HG03039 (cell line): ENCODE results near the gene TNS1.

Experiments
- ATAC-seq: cut with Tn5 transposase; IDR thresholded peaks from one replicate; pipeline ENCODE4 v1.9.1; 2021; ENCODE audit warnings: mild to moderate bottlenecking, moderate library complexity; ENCODE audit not compliant: unreplicated experiment

TNS1 gene

DNA sequence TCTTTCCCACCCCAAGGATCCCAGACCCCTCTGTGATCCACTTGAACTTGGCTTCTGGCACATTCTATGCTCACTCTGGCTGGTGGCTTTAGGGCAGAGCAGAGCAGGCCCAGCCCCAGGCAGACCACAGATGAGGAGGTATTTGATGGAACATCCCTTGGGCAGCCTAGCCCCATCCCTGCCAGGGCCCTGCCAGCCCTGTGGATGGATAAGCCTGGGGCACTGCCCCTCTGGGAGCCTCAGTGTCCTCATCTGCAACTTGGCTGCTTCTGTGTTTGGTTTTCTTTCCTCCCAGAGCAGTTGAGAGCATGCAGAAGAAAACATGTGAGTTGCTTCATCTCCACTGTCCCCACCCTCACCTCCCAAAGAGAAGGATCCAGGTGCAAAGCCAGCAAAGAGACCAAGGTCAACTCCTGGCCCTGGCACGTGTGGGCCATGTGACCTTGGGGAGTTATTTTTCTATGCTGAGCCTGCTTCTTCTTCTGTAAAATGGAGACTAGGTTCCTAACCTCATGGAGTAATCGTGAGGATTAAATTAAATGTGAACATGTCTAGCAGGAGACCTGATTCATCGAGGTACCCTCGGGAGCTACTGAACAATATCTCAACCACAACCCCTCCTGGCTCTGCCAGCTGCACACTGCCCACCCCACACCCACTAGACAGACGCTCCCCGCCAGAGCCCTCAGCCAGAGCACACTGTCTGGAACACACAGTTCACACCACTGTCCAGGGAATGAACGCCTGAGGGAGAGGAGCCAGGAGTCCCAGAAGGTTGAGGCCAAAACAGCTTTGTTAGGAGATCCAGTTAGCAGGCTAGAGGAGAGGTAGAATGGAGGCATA is 14.6 kb upstream of the TNS1 start:
- no peak for ATAC-seq

GRCh38 chr2:218016810-218017209 is 14.0 kb upstream of the TNS1 start:
- no peak for ATAC-seq

GRCh38 chr2:218015586-218016521 is 13.1 kb upstream of the TNS1 start:
- no peak for ATAC-seq

- no peak for ATAC-seq
Observed at GRCh38 chr2:218014706-218015585, 12.2 kb upstream of the TNS1 start.

GRCh38 chr2:218013289-218013688 is 10.5 kb upstream of the TNS1 start:
- no peak for ATAC-seq

DNA sequence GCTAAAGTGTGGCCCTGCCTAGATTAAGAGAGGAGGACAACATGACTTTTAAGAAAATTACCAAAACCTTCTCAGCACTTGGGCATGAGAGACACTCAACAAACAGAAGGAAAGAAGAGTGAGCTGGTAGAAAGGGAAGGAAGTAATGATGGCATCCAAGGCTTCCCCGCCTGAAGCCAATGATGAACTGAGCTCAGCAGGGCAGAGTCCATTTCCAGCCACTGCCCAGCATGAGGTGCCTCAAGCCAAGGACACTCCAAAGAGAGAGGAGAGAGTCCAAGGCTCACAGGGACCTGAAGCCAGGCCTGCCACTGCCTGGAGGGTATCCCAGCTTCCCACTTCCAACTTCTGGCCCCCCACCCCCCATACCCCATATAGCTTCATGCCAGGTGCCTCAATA is 9.5 kb upstream of the TNS1 start:
- no peak for ATAC-seq

DNA sequence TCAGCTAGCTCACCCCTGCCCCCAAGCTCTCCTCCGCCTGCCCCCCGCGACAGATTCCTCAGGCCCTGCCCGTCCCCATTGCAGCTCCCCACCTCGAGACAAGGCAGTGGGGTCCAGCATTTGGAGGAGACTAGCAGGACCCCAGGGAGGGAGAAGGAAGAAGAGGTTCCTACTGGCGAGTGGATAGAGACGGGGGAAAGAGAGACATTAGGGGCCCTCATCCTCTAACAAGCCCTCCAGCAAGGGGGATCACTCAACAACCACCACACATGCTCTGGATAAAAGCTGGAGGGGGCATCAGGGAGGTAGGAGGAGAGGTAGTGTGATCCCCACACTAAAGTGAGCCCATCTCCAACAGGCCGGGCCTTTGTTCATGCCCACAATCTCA is 8.9 kb upstream of the TNS1 start:
- ATAC-seq, result no peak

GRCh38 chr2:218010984-218011652 is 8.3 kb upstream of the TNS1 start:
- no peak for ATAC-seq

DNA sequence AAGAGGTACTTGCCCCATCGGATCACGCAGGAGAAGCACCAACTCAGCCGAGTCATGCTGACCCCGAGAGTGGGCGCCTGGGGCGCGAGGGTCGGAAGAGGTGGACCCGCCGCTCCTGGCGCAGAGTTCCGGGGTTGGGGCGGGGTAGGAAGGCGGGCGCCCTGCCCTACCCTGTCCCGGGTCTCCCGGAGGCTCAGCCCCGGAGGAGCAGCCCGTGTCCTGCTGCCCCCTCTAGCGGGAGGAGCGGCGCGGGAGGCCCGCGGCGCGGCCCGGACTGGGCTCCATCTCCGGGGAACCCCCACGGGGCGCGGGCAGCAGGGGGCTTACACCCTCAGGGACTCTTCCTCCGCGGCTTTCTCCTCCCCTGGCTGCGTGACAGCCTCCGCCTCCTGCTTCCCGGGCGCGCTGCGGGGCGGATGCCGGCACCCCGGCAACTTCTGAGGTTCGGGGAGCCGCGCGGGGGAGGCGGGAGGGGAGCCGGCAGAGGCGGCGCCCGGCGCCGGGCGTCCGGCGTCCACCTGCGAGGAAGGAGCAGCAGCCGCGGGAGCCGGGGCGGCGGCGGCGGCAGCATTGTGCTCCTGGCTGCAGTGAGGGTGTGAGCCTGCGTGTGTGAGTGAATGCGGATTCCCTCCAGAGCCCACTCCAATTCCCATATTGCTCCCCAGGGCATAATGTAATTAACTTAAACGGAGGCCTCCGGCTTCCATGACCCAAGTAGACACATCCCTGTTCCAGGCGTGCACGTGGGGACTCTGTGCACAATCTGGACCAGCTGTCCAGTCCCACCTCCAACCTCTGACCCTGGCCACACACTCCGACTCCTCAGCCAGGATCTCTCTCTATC is 7.6 kb upstream of the TNS1 start:
- ATAC-seq, result no peak

DNA sequence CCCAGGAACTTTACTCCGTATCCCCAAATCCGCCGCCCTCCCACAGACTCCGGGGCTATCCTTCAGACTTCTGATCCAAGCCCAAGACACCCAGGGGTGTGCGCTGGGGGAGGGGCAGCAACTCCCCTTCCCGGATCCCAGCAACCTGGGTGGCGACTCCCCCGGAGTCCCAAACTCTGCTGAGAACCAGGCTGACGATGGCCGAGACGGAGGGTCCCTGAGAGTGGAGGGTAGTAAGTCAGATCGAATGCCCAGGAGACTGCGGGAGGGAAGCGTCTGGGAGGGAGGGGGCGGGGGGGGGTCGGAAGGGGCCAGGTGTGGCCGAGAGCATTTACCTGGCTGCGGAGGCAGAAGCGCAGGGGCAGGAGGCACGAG is 7.0 kb upstream of the TNS1 start:
- ATAC-seq, result no peak

DNA sequence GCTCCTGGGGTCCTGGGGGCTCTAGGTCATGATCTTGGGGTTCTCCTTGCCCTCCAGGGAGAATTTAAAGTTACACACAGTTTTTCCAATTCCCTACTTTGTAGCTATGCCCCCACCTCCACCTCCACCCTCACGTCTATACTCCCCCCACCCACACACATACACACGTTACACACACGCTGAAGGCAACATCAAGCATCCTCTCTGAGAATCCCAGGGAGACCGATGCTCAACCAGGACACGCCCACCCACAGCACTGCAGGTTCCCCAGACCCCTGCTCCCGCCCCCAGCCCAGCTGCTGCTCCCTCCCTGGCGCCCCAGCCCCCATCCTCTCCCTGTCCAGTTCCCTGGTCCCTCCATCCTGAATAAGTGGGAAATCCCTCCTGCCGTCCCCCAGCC is 6.4 kb upstream of the TNS1 start:
- ATAC-seq, result no peak

DNA sequence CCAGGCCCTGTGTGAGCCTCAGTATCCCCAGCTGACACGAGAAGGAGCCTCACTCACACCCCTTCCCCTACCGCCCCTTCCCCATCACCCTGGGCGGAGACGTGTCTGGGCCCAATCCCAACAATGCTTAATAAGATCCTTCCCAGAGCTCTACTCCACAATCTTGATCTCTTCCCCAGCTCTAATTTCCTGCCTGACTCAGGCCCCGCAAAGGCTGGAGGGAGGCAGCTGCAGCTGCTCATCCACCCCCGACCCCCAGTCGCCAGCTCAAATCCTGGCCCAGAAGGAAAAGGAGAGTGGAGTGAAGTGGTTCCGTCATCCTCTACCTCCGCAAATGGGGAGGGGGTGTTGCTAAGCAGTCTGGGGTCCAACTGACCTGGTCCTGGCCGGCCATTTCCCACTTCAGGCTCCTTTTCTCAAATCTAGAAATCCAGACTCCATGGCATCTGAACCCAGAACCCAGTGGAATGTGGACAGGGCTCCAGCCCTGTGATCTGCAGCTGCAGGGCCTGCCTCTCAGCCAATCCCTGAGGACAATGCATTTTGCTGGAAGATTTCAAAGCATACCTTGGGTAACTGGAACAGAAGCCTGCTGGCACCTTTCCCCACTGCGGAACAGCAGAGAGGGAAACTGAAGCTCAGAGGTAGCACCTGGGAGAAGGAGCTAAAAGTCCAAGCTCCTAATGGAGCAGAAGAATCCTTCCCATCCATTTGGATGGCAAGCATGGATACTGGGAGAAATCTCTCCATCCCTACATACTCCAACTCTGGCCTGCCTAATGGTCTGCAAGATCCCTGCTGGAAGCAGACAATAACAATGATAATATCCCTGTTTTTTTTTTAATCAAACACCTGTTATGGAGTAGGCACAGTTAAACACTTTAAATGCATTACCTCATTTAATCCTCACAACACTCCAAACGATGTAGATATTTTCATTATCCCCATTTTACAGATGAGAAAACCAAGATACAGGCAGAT is 5.6 kb upstream of the TNS1 start:
- no peak for ATAC-seq

- ATAC-seq, result no peak
Observed at GRCh38 chr2:218006741-218007140, 3.9 kb upstream of the TNS1 start.

DNA sequence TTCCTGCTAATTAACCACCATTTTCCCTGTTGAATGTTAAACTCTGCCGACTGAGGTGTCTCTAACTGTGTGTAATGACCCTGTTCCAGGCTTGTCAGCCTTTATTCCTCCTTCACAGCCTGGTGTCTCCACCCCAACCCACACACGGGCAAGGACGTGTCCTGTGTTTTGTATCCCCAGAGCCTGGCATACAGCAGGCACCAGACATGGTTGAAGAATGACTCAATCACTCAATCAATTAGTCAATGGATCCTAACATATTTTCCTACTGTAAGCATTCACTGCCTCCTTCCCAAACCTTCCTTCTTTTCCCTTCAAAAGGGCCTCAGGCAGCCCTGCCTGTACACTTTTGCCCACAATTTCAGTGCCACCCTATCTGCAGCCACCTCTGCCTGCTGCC is 2.7 kb upstream of the TNS1 start:
- ATAC-seq, result no peak

- ATAC-seq, result no peak
Observed at GRCh38 chr2:218005028-218005427, 2.2 kb upstream of the TNS1 start.

DNA sequence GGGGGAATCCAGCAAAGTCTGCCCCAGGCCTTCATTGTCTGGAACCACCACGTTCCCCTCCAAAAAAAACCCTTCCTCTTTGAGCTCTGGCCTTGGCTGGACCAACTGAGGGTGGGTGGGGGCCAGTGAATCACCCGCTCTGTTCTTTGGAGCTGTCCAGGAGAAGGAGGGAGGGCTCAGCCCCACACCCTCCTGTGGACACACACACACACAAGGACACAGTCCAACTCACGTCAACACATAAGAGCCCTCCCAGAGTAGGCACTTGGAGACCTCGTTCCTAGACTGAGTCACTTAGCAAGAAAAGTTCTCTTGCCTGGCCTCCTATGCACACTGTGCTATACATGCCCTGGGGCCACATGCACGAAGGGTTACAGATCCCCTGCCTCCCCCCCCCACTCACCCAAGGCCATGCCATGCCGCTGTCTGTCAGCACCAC is 1.2 kb upstream of the TNS1 start:
- ATAC-seq, result no peak

GRCh38 chr2:218003281-218003944 is 618 bp upstream of the TNS1 start:
- ATAC-seq, result no peak
